Endothelial cell of umbilical vein (primary cell): ENCODE measurements around the gene LRRC70. TPM values are rescaled to one million over a fixed set of nuclear protein-coding genes. Genes with fewer than 3 reads are reported as not detected.

Experiments
- BruUV-seq: library from RNA; stranded (reverse); fragments of 400-500 nt; replicated peaks from 2 replicates; lab custom pipeline; 2021; lab: Mats Ljungman, UMichigan
- CTCF ChIA-PET: fragments of 300-600, 350-600 bp; sonication (Branson Sonifier 250); formaldehyde crosslinking; loops from one replicate; lab custom pipeline; 2021; ENCODE audit warnings: antibody characterized with exemption, inconsistent platforms; lab: Charles Lee
- POLR2A ChIA-PET: fragments of 300-600, 350-600 bp; sonication (Branson Sonifier 250); formaldehyde crosslinking; loops from one replicate; lab custom pipeline; 2021; ENCODE audit warnings: antibody characterized with exemption, inconsistent platforms; lab: Charles Lee
- DNase-seq: peaks from one replicate; pipeline ENCODE4 v3.0.0-alpha.2; 2011; ENCODE audit warnings: low read depth, low spot score
- FAIRE-seq: peaks from 2 replicates; lab custom pipeline; 2011; peaks lifted over from hg19 to GRCh38; lab: Jason Lieb, UNC
- H2AFZ ChIP-seq: 2 replicates; pipeline ENCODE4 v1.6.0; 2012; ENCODE audit warnings: low read depth, low read length, control low read depth, inconsistent platforms
- H3K27ac ChIP-seq: 2 replicates; pipeline ENCODE4 v1.5.1; 2011; ENCODE audit warnings: low read depth, mild to moderate bottlenecking, control low read depth, low read length, moderate library complexity; ENCODE audit not compliant: insufficient read depth
- H3K27me3 ChIP-seq, 2 experiments: 2 replicates each; pipeline versions ENCODE4 v1.6.0 to v1.6.1; 2011; ENCODE audit warnings: low read length in 2 of 2, mixed read lengths in 1 of 2; ENCODE audit not compliant: control insufficient read depth in 2 of 2, insufficient read depth in 2 of 2
- H3K36me3 ChIP-seq, 2 experiments: 2 replicates in 1 of 2; 3 replicates in 1 of 2; pipeline ENCODE4 v1.5.1; 2011; ENCODE audit warnings: low read length in 2 of 2, mild to moderate bottlenecking in 1 of 2, moderate library complexity in 1 of 2; ENCODE audit not compliant: control insufficient read depth in 2 of 2, insufficient read depth in 2 of 2; ENCODE audit errors: extremely low read depth in 1 of 2
- H3K4me1 ChIP-seq: 3 replicates; pipeline ENCODE4 v1.5.1; 2011; ENCODE audit warnings: mild to moderate bottlenecking, low read length; ENCODE audit not compliant: control insufficient read depth, insufficient read depth; ENCODE audit errors: extremely low read depth
- H3K4me2 ChIP-seq: 2 replicates; pipeline ENCODE4 v1.6.1; 2011; ENCODE audit warnings: low read length, control low read depth, mixed read lengths; ENCODE audit not compliant: insufficient read depth
- H3K4me3 ChIP-seq, 3 experiments: fragments of 200-600 bp in 1 of 3; sonication (generic), shearing (Covaris generic) in 1 of 3; replicated peaks in 1 of 3; 2 replicates each; pipeline ENCODE4 v1.5.1; 2011 to 2016; ENCODE audit warnings: control low read depth in 3 of 3, low read length in 3 of 3, mild to moderate bottlenecking in 2 of 3, inconsistent platforms in 1 of 3, low read depth in 1 of 3, moderate library complexity in 1 of 3; ENCODE audit not compliant: insufficient read depth in 1 of 3
- H3K79me2 ChIP-seq: 2 replicates; pipeline ENCODE4 v1.6.0; 2012; ENCODE audit warnings: low read length, inconsistent platforms; ENCODE audit not compliant: control insufficient read depth, insufficient read depth
- H3K9ac ChIP-seq: replicated peaks from 2 replicates; pipeline ENCODE3; 2011; ENCODE audit warnings: low read length, control low read depth; ENCODE audit not compliant: insufficient read depth; ENCODE audit errors: extremely low read depth
- H3K9me1 ChIP-seq: replicated peaks from 3 replicates; pipeline ENCODE4 v1.6.0; 2011; ENCODE audit warnings: mild to moderate bottlenecking, low read length; ENCODE audit not compliant: control insufficient read depth, insufficient read depth; ENCODE audit errors: extremely low read depth
- H3K9me3 ChIP-seq: replicated peaks from 2 replicates; pipeline ENCODE4 v1.5.1; 2012; ENCODE audit warnings: low read length, inconsistent platforms; ENCODE audit not compliant: control insufficient read depth, insufficient read depth
- H4K20me1 ChIP-seq: replicated peaks from 2 replicates; pipeline ENCODE3; 2011; ENCODE audit warnings: mild to moderate bottlenecking, low read length; ENCODE audit not compliant: control insufficient read depth, insufficient read depth; ENCODE audit errors: extremely low read depth
- CTCF ChIP-seq, 2 donors: IDR thresholded peaks; 1 replicate in 1 of 2; 2 replicates in 1 of 2; pipeline ENCODE4 v1.5.1; 2011; ENCODE audit warnings: low read length in 2 of 2, mild to moderate bottlenecking in 2 of 2, moderate library complexity in 2 of 2, control low read depth in 1 of 2, inconsistent platforms in 1 of 2, low read depth in 1 of 2; ENCODE audit not compliant: insufficient read depth in 1 of 2; ENCODE audit errors: extremely low read depth in 1 of 2
- EZH2 ChIP-seq: IDR thresholded peaks from 2 replicates; pipeline ENCODE4 v1.6.1; 2012; ENCODE audit warnings: borderline replicate concordance, low read depth, mild to moderate bottlenecking, moderate library complexity, low read length, inconsistent platforms; ENCODE audit not compliant: severe bottlenecking
- GATA2 ChIP-seq: IDR thresholded peaks from 2 replicates; pipeline ENCODE4 v1.7.0; 2011; ENCODE audit warnings: low read depth, mild to moderate bottlenecking, moderate library complexity, mixed read lengths, low read length; ENCODE audit not compliant: insufficient read length, insufficient read depth
- JUN ChIP-seq: IDR thresholded peaks from 2 replicates; pipeline ENCODE4 v1.6.1; 2011; ENCODE audit warnings: borderline replicate concordance, low read depth; ENCODE audit not compliant: insufficient read length, insufficient read depth
- MYC ChIP-seq: IDR thresholded peaks from one replicate; pipeline ENCODE4 v1.6.1; 2011; ENCODE audit warnings: mild to moderate bottlenecking, low read depth, low read length
- POLR2AphosphoS5 ChIP-seq: IDR thresholded peaks from 2 replicates; pipeline ENCODE4 v1.6.1; 2012; ENCODE audit warnings: low read depth, mild to moderate bottlenecking, control low read depth, low read length, moderate library complexity; ENCODE audit not compliant: insufficient read depth
- dilution Hi-C: fragments of 300-500 bp; cut with MboI; formaldehyde crosslinking; loops from one replicate; pipeline ENCODE4 v1.15.0; 2019; ENCODE audit warnings: low sequenced_read_pairs; ENCODE audit not compliant: extremely low pct_ligation_motif_present
- intact Hi-C: fragments of 100-400 bp; cut with micrococcal nuclease; formaldehyde crosslinking; loops from one replicate; pipeline ENCODE4 v1.10.0; 2022
- polyA plus RNA-seq, 4 experiments: library from polyadenylated mRNA; depleted of rRNA in 3 of 4; stranded (reverse) in 3 of 4; unstranded in 1 of 4; fragments of >200 nt; gene quantifications; 2 replicates each; pipeline versions ENCODE4 v1.2.1 to v1.2.3, GENCODE V29; 2011 to 2012; ENCODE audit warnings: missing spikeins in 1 of 4
- total RNA-seq: library from RNA; stranded (reverse); gene quantifications from 2 replicates; pipeline ENCODE4 v1.2.3, GENCODE V29; 2021

Gene LRRC70
- total and polyA plus RNA-seq, 2 donors (not counting 3 experiments of a cell fraction or from before 2014, with no cell fraction given): 24.5 to 32.6 TPM

- Histone ChIP-seq H3K27ac (no peak overlapping the region), H3K9me3 (no peaks in the 10 kb centered on the region), H3K4me2 (no peak overlapping the region), H3K9me1 (no peaks in the 10 kb centered on the region), H2AFZ (no peak overlapping the region), H3K9ac (no peak overlapping the region), H3K27me3 (no peaks in the 10 kb centered on the region), H4K20me1 (no peaks in the 10 kb centered on the region), H3K4me3 (no peak overlapping the region), H3K36me3 (no peaks in the 10 kb centered on the region), H3K4me1 (no peaks in the 10 kb centered on the region), H3K79me2 (no peaks in the 10 kb centered on the region)
- CTCF ChIA-PET: no interaction called here
- FAIRE-seq: no peak
- dilution Hi-C loops (no loop called here), intact Hi-C loops (no loop called here)
- TF ChIP-seq CTCF (IDR thresholded peaks at IDR 0.05; ENCODE audit: extremely low read depth in 1 of 2, insufficient read depth in 1 of 2, low read depth in 1 of 2, low read length in 2 of 2) (no peak), GATA2 (no peak), MYC (no peak), JUN (no peak), EZH2 (no peak), POLR2AphosphoS5 (no peak)
- BruUV-seq: no TSS peak
- DNase-seq: no peak
- POLR2A ChIA-PET: no interaction called here
Observed at GRCh38 chr5:62558941-62559340, 19.7 kb upstream of the LRRC70 start.
